ENCODE results near the gene KCTD6. TPM values are rescaled to one million over a fixed set of nuclear protein-coding genes. Genes with fewer than 3 reads are reported as not detected.

KCTD6 gene
- total and polyA plus RNA-seq, 2 of the 4 experiments (the other 2 are of a cell fraction) = 7.0 to 9.2 TPM

- Histone ChIP-seq H3K4ac (ENCODE audit: low read depth, low read length) (no peak overlapping the region), H3K27ac (ENCODE audit: insufficient read depth, low read length) (no peak overlapping the region), H4K20me1 (ENCODE audit: insufficient read depth, low read length) (no peaks in the 10 kb centered on the region), H3K4me2 (ENCODE audit: low read depth, low read length) (no peak overlapping the region), H3K4me1 (ENCODE audit: control insufficient read depth, insufficient read depth, low read length) (peaks cover 11% of the 10 kb centered on the region), H3K36me3 (ENCODE audit: control insufficient read depth, insufficient read depth, low read length) (peaks cover 3% of the 10 kb centered on the region; the same call in 1 of the 2 replicates), H3K79me1 (ENCODE audit: low read depth in 1 of 2, low read length in 2 of 2) (no peaks in the 10 kb centered on the region), H3K27me3 (ENCODE audit: control insufficient read depth, insufficient read depth, low read length) (no peaks in the 10 kb centered on the region), H2BK20ac (ENCODE audit: low read depth, low read length) (no peak overlapping the region), H2AFZ (replicated peaks; ENCODE audit: low read length, poor library complexity) (no peak overlapping the region), H3K56ac (ENCODE audit: extremely low read depth, insufficient read depth, low read length) (no peak overlapping the region), H2AK5ac (ENCODE audit: low read depth, low read length) (no peak overlapping the region), H3K4me3 (ENCODE audit: insufficient read depth, low read depth, low read length) (no peak overlapping the region), H4K5ac (ENCODE audit: low read depth, low read length) (no peak overlapping the region), H2BK5ac (ENCODE audit: low read depth, low read length, poor library complexity, severe bottlenecking) (no peak overlapping the region), H2AK9ac (replicated peaks; ENCODE audit: low read depth, low read length, poor library complexity) (no peak overlapping the region), H4K8ac (ENCODE audit: low read depth in 2 of 2, low read length in 2 of 2) (no peak overlapping the region), H2BK120ac (ENCODE audit: low read depth, low read length) (no peak overlapping the region; the same call in 1 of the 2 replicates), H3K14ac (replicated peaks; ENCODE audit: low read depth, low read length) (no peak overlapping the region), H3K9ac (ENCODE audit: low read depth, low read length) (no peak overlapping the region), H3K18ac (ENCODE audit: low read depth, low read length) (no peak overlapping the region), H2BK15ac (ENCODE audit: low read depth, low read length) (no peak overlapping the region), H3K9me1 (ENCODE audit: insufficient read depth, low read length) (peaks cover 10% of the 10 kb centered on the region), H4K91ac (ENCODE audit: insufficient read depth, low read depth, low read length) (no peak overlapping the region), H3K9me3 (ENCODE audit: control insufficient read depth, insufficient read depth, low read length) (no peaks in the 10 kb centered on the region), H3K23ac (ENCODE audit: low read depth, low read length) (no peak overlapping the region)
- in situ Hi-C loops (cut with MboI; ENCODE audit: low sequenced_read_pairs) (loop anchor here (5.0 kb wide), 1 partner anchor 203 kb away; no protein-coding TSS in a partner anchor), dilution Hi-C loops (cut with HindIII; ENCODE audit: low sequenced_read_pairs, unreplicated experiment) (no loop called here), intact Hi-C loops (cut with micrococcal nuclease) (loop anchor here (5.0 kb wide), 1 partner anchor 38 kb away; the partner anchor contains the start of gene KCTD6)
- no TSS peak for BruUV-seq (replicated peaks)
- TF ChIP-seq MXI1 (IDR thresholded peaks at IDR 0.05; ENCODE audit: borderline replicate concordance, low read depth, low read length) = no peak
- TF ChIP-seq POLR2A (IDR thresholded peaks at IDR 0.05; ENCODE audit: low read depth, low read length) = no peak
- ATAC-seq (ENCODE audit: low read depth) (no peak), DNase-seq (no peak)
- CTCF ChIA-PET = no interaction called here
- WGBS, 2 experiments (ENCODE audit: extremely low coverage in 2 of 2, insufficient read length in 1 of 2) = no CpG with 5 or more reads among the region's 18 CpGs
- POLR2A ChIA-PET (ENCODE audit: unreplicated experiment) = no interaction called here
These were observed 38.5 kb downstream of the KCTD6 start for GRCh38 chr3:58530354-58530865.

All from IMR-90 (cell line).